Coronary artery (tissue), 2 donors: ENCODE measurements around the gene FAM83F.
"Not testable (repeated sequence)": the region's sequence is repeated elsewhere in the genome, so short reads cannot be mapped to it uniquely, and the experiment has no call there.

Source experiments
- DNase-seq: peaks from one replicate; pipeline ENCODE4 v3.0.0-alpha.2; 2017; ENCODE audit warnings: low spot score
- H3K27ac ChIP-seq, 2 donors: fragments of 200-600 bp; sonication (generic); one replicate each; pipeline ENCODE4 v1.5.1; 2016 to 2019
- H3K4me3 ChIP-seq: fragments of 200-600 bp; sonication (generic); 2 replicates; pipeline ENCODE4 v1.5.1; 2016; ENCODE audit warnings: mild to moderate bottlenecking, moderate library complexity
- TF ChIP-seq, protein P1 (sequence below): fragments of 200-600 bp; sonication (generic); IDR thresholded peaks from one replicate; pipeline ENCODE4 v1.5.1; 2019; ENCODE audit warnings: antibody characterized with exemption

FAM83F gene

DNA sequence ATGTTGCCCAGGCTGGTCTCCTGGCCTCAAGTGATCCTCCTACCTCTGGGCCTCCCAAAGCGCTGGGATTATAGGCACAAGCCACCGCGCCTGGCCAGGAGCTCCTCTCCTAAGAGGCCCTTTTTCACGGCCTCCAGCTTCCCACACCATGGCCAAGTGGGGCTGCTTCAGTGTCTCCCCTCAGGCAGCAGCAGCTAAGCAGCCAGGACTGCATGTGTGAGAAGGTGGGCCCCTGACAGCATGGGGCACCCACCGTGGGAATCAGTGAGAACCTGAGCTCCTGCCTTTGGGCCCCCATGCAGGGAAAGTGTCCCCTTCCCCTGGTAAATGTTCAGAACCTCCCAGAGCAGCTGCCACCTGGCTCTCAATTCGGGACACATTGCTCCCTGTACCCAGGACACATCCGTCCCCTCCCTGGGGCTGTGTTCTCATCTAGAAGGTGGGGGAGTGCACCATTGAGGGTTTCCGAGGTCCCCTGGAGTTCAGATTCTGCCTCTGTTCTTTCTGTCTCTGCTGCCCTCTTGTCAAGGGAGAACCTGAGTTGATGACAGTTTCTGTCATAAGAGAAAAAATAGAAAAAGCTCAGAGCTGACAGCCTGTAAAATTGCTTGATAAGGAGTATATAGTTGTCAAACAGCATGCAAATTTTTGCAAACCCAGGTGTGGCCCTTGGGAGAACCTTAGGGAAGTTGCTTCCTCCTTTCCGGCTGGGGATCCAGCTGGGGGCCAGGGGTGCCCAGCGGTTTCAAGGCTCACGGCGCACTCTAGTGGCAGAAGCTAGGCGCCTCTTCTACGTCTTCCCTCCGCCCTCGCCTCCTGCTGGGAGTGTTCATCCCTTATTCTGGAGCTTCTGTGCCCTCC lies 29.7 kb downstream of the FAM83F start:
- no peak for DNase-seq
- Histone ChIP-seq H3K27ac (no peak overlapping the region), H3K4me3 (no peak overlapping the region)
- TF ChIP-seq, protein P1, sequence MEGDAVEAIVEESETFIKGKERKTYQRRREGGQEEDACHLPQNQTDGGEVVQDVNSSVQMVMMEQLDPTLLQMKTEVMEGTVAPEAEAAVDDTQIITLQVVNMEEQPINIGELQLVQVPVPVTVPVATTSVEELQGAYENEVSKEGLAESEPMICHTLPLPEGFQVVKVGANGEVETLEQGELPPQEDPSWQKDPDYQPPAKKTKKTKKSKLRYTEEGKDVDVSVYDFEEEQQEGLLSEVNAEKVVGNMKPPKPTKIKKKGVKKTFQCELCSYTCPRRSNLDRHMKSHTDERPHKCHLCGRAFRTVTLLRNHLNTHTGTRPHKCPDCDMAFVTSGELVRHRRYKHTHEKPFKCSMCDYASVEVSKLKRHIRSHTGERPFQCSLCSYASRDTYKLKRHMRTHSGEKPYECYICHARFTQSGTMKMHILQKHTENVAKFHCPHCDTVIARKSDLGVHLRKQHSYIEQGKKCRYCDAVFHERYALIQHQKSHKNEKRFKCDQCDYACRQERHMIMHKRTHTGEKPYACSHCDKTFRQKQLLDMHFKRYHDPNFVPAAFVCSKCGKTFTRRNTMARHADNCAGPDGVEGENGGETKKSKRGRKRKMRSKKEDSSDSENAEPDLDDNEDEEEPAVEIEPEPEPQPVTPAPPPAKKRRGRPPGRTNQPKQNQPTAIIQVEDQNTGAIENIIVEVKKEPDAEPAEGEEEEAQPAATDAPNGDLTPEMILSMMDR = peak; percentile 40

DNA sequence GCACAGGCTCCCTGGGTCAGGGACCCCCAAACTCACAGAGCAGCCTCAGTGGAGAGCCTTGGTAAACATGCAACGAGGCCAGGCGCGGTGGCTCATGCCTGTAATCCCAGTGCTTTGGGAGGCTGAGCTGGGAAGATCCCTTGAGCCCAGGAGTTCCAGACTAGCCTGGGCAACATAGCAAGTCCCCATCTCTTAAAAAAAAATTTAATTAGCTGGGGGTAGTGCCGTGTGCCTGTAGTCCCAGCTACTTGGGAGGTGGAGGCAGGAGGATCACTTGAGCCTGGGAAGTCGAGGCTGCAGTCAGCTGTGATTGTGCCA lies 30.3 kb downstream of the FAM83F start:
- not testable (repeated sequence) for DNase-seq, H3K27ac ChIP-seq, H3K4me3 ChIP-seq
- TF ChIP-seq, protein P1 = peak; percentile 2

DNA sequence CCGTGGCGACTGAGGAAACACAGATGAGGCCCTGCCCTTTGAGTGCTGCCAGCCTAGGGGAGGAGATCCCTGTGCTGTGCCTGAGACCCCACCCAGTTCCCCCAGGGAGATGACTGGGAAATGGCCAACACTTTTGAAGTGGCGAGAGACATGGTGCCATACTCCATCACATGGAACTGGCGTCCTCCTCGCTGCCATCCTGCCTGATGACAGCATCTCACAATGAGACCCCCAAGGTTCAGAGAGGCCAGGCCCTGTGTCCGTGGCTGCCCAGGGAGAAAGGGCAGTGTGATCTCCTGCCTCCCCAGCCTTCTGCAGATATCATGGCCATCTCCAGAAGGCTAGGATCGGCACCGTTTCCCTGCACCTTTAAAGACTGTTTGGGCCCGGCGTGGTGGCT lies 31.1 kb downstream of the FAM83F start:
- no peak for DNase-seq
- TF ChIP-seq, protein P1 = no peak
- H3K4me3 ChIP-seq = no peak overlapping the region

DNA sequence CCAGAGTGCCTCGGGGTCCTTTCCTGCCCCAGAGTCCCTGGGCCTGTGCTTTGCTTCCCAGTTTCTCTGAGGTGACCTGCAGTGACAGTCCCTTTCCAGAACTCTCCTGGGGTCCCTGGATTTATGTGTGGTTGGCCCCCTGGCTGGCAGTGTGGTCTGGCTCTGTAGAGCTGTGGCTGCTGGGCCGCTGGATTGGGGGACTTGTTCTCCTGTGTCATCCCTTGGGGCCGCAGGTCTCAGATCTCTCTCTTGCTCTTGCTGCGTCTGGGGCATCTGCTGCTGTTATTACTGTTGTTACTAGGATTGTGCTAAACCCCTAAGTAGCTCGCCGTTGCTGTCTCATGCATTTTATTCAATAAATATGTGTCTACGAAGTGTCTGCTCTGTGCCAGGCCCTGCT lies 31.9 kb downstream of the FAM83F start:
- TF ChIP-seq, protein P1 = no peak
- Histone ChIP-seq H3K4me3 (no peak overlapping the region), H3K27ac (no peak overlapping the region)
- DNase-seq = no peak

More for the DNA sequence above, 31.1 kb downstream of the FAM83F start:
- no peak overlapping the region for H3K27ac ChIP-seq

DNA sequence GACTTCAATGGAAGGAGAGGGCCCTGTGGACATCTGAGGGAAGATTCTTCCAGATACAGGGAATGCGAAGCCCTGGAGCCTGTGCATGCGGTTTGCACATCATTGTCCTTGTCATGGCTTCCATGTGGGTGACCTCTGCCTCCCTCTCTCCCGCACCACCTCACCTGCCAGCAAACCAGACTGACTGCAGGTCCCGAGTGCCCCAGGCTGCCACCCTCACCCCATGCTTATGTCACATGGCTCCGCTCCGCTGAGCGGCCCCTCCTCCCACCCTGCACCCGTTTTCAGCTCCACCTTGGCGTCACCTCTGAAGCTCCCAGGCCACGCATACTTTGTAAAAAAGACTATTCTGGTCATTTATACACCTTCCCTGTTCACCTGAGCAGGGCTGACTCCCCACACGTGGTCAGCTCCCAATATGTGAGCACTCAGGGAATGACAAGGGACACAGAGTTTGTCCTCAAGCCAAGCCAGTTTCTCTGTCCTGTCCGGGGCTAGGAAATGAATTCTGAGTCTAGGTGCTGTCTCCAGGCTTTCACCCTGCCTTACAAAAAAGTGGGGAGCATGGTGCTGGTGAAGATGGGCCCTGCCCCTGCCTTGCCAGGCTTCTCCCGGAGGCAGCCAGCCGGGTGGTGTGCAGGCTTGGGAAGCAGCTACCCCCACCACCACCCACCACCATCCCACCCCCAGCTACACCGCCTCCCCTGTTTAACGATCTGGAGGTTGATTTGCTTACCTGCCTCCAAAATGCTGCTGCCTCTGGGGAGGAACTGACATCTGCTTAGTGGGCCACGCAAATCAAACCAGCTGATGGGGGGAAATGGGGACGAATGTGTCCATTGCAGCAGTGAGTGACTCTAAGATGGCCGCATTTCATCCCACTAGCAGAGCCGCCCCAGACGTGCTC lies 32.7 kb downstream of the FAM83F start:
- H3K27ac ChIP-seq = no peak overlapping the region
- no peak overlapping the region for H3K4me3 ChIP-seq
- TF ChIP-seq, protein P1 = no peak
- no peak for DNase-seq

DNA sequence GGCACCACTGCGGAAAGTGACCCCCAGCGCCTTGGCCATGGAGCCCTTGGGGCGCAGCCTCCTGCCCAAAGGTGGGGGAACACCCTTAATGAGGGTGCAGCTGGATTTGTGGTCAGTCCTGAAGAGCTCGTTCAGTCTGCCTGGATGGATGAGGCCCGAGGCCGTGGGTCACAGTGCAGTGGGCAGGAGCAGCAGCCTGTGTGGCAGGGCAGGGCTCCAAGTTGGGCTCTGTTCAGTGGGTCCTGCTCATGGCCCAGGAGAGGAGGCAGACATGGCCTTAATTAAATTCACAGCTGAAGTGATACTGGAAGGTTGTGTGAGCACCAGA lies 33.3 kb downstream of the FAM83F start:
- H3K4me3 ChIP-seq = no peak overlapping the region
- H3K27ac ChIP-seq = no peak overlapping the region
- TF ChIP-seq, protein P1 = no peak
- no peak for DNase-seq
